Measurements from ENCODE around the gene LRRC32. TPM values are rescaled to one million over a fixed set of nuclear protein-coding genes. Genes with fewer than 3 reads are reported as not detected.

LRRC32 gene
- total RNA-seq, 2 experiments from 2014 or later: 23.2 to 24.5 TPM

- no peak overlapping the region for H3K27ac Mint-ChIP-seq
- no peak for TF ChIP-seq CTCF (IDR thresholded peaks at IDR 0.05)
- ChIA-PET CTCF (no interaction called here), POLR2A (no interaction called here)
- peaks cover 3% of the 10 kb centered on the region for H3K36me3 Mint-ChIP-seq (ENCODE audit: low read depth)
- ATAC-seq (no peak), DNase-seq (no peak)
- peaks cover 1% of the 10 kb centered on the region for H3K9me3 Mint-ChIP-seq
- intact Hi-C loops (cut with micrococcal nuclease): no loop called here
- peaks cover 5% of the 10 kb centered on the region for H3K27me3 Mint-ChIP-seq
- no peaks in the 10 kb centered on the region for H3K4me1 Mint-ChIP-seq (ENCODE audit: low read depth)
- no peak overlapping the region for H3K4me3 Mint-ChIP-seq
Measured at GRCh38 chr11:76616676-76617552, 53.6 kb downstream of the LRRC32 start.

- POLR2A ChIA-PET: no interaction called here
- TF ChIP-seq CTCF (IDR thresholded peaks at IDR 0.05): no peak
- H3K9me3 Mint-ChIP-seq: peaks cover 1% of the 10 kb centered on the region
- no peak overlapping the region for H3K4me3 Mint-ChIP-seq
- intact Hi-C loops (cut with micrococcal nuclease): no loop called here
- ATAC-seq (no peak), DNase-seq (no peak)
- CTCF ChIA-PET: no interaction called here
- no peaks in the 10 kb centered on the region for H3K4me1 Mint-ChIP-seq (ENCODE audit: low read depth)
- H3K36me3 Mint-ChIP-seq (ENCODE audit: low read depth): peaks cover 3% of the 10 kb centered on the region
- H3K27ac Mint-ChIP-seq: no peak overlapping the region
- peaks cover 5% of the 10 kb centered on the region for H3K27me3 Mint-ChIP-seq
Measured at GRCh38 chr11:76615950-76616349, 54.6 kb downstream of the LRRC32 start.

GRCh38 chr11:76614471-76615179, 55.9 kb downstream of the LRRC32 start:
- Mint-ChIP-seq H3K27ac (no peak overlapping the region), H3K4me3 (no peak overlapping the region), H3K36me3 (ENCODE audit: low read depth) (peaks cover 3% of the 10 kb centered on the region), H3K4me1 (ENCODE audit: low read depth) (no peaks in the 10 kb centered on the region), H3K27me3 (peaks cover 7% of the 10 kb centered on the region), H3K9me3 (peaks cover 1% of the 10 kb centered on the region)
- TF ChIP-seq CTCF (IDR thresholded peaks at IDR 0.05): no peak
- intact Hi-C loops (cut with micrococcal nuclease): no loop called here
- POLR2A ChIA-PET: interaction anchor here (0.5 to 0.8 kb wide), 2 partner anchors 16 to 236 kb away, joined by 3 read pairs; no protein-coding TSS in a partner anchor
- DNase-seq: no peak
- CTCF ChIA-PET: no interaction called here
- no peak for ATAC-seq

- ChIA-PET CTCF (no interaction called here), POLR2A (no interaction called here)
- Mint-ChIP-seq H3K4me3 (no peak overlapping the region), H3K4me1 (ENCODE audit: low read depth) (no peaks in the 10 kb centered on the region), H3K27ac (no peak overlapping the region), H3K27me3 (peaks cover 7% of the 10 kb centered on the region), H3K36me3 (ENCODE audit: low read depth) (peaks cover 3% of the 10 kb centered on the region), H3K9me3 (peaks cover 1% of the 10 kb centered on the region)
- intact Hi-C loops (cut with micrococcal nuclease): no loop called here
- no peak for DNase-seq
- TF ChIP-seq CTCF (IDR thresholded peaks at IDR 0.05): no peak
- ATAC-seq: no peak
Measured at GRCh38 chr11:76613901-76614300, 56.6 kb downstream of the LRRC32 start.

GRCh38 chr11:76612226-76612625, 58.3 kb downstream of the LRRC32 start:
- CTCF ChIA-PET: interaction anchor here (1.5 to 2.3 kb wide), 3 partner anchors 13 to 68 kb away, joined by 5 to 8 read pairs (median 8); no protein-coding TSS in a partner anchor
- H3K4me1 Mint-ChIP-seq (ENCODE audit: low read depth): no peaks in the 10 kb centered on the region

More at GRCh38 chr11:76612226-76612625, 58.3 kb downstream of the LRRC32 start:
- Mint-ChIP-seq H3K27ac (no peak overlapping the region), H3K36me3 (ENCODE audit: low read depth) (no peaks in the 10 kb centered on the region), H3K4me3 (no peak overlapping the region), H3K9me3 (no peaks in the 10 kb centered on the region), H3K27me3 (peaks cover 7% of the 10 kb centered on the region)
- intact Hi-C loops (cut with micrococcal nuclease): no loop called here
- TF ChIP-seq CTCF (IDR thresholded peaks at IDR 0.05): no peak
- DNase-seq (no peak), ATAC-seq (no peak)
- POLR2A ChIA-PET: no interaction called here

Data from activated CD8-positive, alpha-beta T cell treated with anti-CD3 and anti-CD28 coated beads for 36 hours (primary cell).